Astrocyte (in vitro differentiated cells and primary cell): ENCODE results near the gene FGD5. TPM values are rescaled to one million over a fixed set of nuclear protein-coding genes. Genes with fewer than 3 reads are reported as not detected.

Experiments used
- DNase-seq: peaks from one replicate; pipeline ENCODE4 v3.0.0-alpha.2; 2010; ENCODE audit warnings: low read depth
- FAIRE-seq: peaks from 2 replicates; lab custom pipeline; 2011; peaks lifted over from hg19 to GRCh38; lab: Jason Lieb, UNC
- H2AFZ ChIP-seq: 2 replicates; pipeline ENCODE4 v1.6.0; 2012; ENCODE audit warnings: low read depth, low read length, inconsistent platforms
- H3K27ac ChIP-seq: 2 replicates; pipeline ENCODE4 v1.5.1; 2011; ENCODE audit warnings: low read depth, low read length, inconsistent platforms
- H3K27me3 ChIP-seq: 2 replicates; pipeline ENCODE4 v1.6.0; 2011; ENCODE audit warnings: low read length, inconsistent platforms; ENCODE audit not compliant: insufficient read depth
- H3K36me3 ChIP-seq: 2 replicates; pipeline ENCODE4 v1.5.1; 2011; ENCODE audit warnings: low read length, inconsistent platforms; ENCODE audit not compliant: insufficient read depth
- H3K4me1 ChIP-seq: 2 replicates; pipeline ENCODE4 v1.5.1; 2011; ENCODE audit warnings: low read length, inconsistent platforms; ENCODE audit not compliant: insufficient read depth
- H3K4me2 ChIP-seq: 2 replicates; pipeline ENCODE4 v1.6.0; 2012; ENCODE audit warnings: low read length, inconsistent platforms
- H3K4me3 ChIP-seq: 2 replicates; pipeline ENCODE4 v1.5.1; 2011; ENCODE audit warnings: low read depth, mild to moderate bottlenecking, low read length, inconsistent platforms; ENCODE audit not compliant: insufficient read depth
- H3K79me2 ChIP-seq: 2 replicates; pipeline ENCODE4 v1.6.0; 2012; ENCODE audit warnings: mild to moderate bottlenecking, low read length, inconsistent platforms; ENCODE audit not compliant: insufficient read depth
- H3K9ac ChIP-seq: 2 replicates; pipeline ENCODE4 v1.6.0; 2012; ENCODE audit warnings: mild to moderate bottlenecking, low read length, inconsistent platforms
- H3K9me3 ChIP-seq: 2 replicates; pipeline ENCODE4 v1.5.1; 2012; ENCODE audit warnings: low read depth, mild to moderate bottlenecking, low read length, inconsistent platforms; ENCODE audit not compliant: insufficient read depth
- H4K20me1 ChIP-seq: 2 replicates; pipeline ENCODE4 v1.6.0; 2012; ENCODE audit warnings: low read length, inconsistent platforms; ENCODE audit not compliant: insufficient read depth
- H3K27ac Mint-ChIP-seq: one replicate; pipeline ENCODE4 v1.8.0; 2021; ENCODE audit warnings: mild to moderate bottlenecking, mixed read lengths; ENCODE audit not compliant: unreplicated experiment
- H3K27me3 Mint-ChIP-seq: one replicate; pipeline ENCODE4 v1.8.0; 2021; ENCODE audit warnings: low read depth, mixed read lengths; ENCODE audit not compliant: unreplicated experiment
- H3K36me3 Mint-ChIP-seq: one replicate; pipeline ENCODE4 v1.8.0; 2021; ENCODE audit warnings: low read depth, mixed read lengths; ENCODE audit not compliant: unreplicated experiment
- H3K4me1 Mint-ChIP-seq: one replicate; pipeline ENCODE4 v1.8.0; 2021; ENCODE audit warnings: low read depth, mixed read lengths; ENCODE audit not compliant: unreplicated experiment
- H3K4me3 Mint-ChIP-seq: one replicate; pipeline ENCODE4 v1.8.0; 2021; ENCODE audit warnings: mild to moderate bottlenecking, moderate library complexity, mixed read lengths; ENCODE audit not compliant: unreplicated experiment
- H3K9me3 Mint-ChIP-seq: one replicate; pipeline ENCODE4 v1.8.0; 2021; ENCODE audit warnings: mild to moderate bottlenecking, mixed read lengths; ENCODE audit not compliant: unreplicated experiment
- CTCF ChIP-seq: IDR thresholded peaks from 2 replicates; pipeline ENCODE4 v1.5.1; 2011; ENCODE audit warnings: low read depth, mild to moderate bottlenecking, inconsistent platforms, low read length, moderate library complexity; ENCODE audit not compliant: insufficient read depth
- EZH2 ChIP-seq: IDR thresholded peaks from 2 replicates; pipeline ENCODE4 v1.6.1; 2012; ENCODE audit warnings: mild to moderate bottlenecking, low read length, inconsistent platforms; ENCODE audit not compliant: insufficient read depth
- total RNA-seq: library from RNA; stranded (reverse); gene quantifications from 2 replicates; pipeline ENCODE4 v1.2.1, GENCODE V29; 2021

Gene FGD5
- total RNA-seq, 1 donor from 2014 or later = 2.0 TPM

GRCh38 chr3:14866627-14867026 is 47.9 kb downstream of the FGD5 start:
- Histone ChIP-seq H3K4me1 (no peaks in the 10 kb centered on the region), H3K36me3 (no peaks in the 10 kb centered on the region), H3K4me3 (no peak overlapping the region), H3K79me2 (no peaks in the 10 kb centered on the region), H3K27me3 (no peaks in the 10 kb centered on the region), H3K9ac (no peak overlapping the region), H3K27ac (no peak overlapping the region), H2AFZ (no peak overlapping the region), H4K20me1 (no peaks in the 10 kb centered on the region), H3K4me2 (no peak overlapping the region), H3K9me3 (no peaks in the 10 kb centered on the region)
- DNase-seq = no peak
- no peak overlapping the region for H3K4me3 Mint-ChIP-seq
- H3K27ac Mint-ChIP-seq = no peak overlapping the region
- TF ChIP-seq CTCF (no peak), EZH2 (no peak)
- no peak for FAIRE-seq
- H3K27me3 Mint-ChIP-seq = peaks cover 48% of the 10 kb centered on the region
- peaks cover 4% of the 10 kb centered on the region for H3K36me3 Mint-ChIP-seq
- H3K9me3 Mint-ChIP-seq = no peaks in the 10 kb centered on the region
- peaks cover 1% of the 10 kb centered on the region for H3K4me1 Mint-ChIP-seq

- H3K79me2 ChIP-seq = no peaks in the 10 kb centered on the region
- no peak overlapping the region for H2AFZ ChIP-seq
- DNase-seq (no peak), FAIRE-seq (no peak)
- H3K4me3 ChIP-seq = no peak overlapping the region
- H4K20me1 ChIP-seq = no peaks in the 10 kb centered on the region
- no peaks in the 10 kb centered on the region for H3K27me3 ChIP-seq
- Mint-ChIP-seq H3K4me1 (peaks cover 1% of the 10 kb centered on the region), H3K36me3 (peaks cover 4% of the 10 kb centered on the region), H3K4me3 (no peak overlapping the region), H3K9me3 (no peaks in the 10 kb centered on the region), H3K27me3 (peaks cover 39% of the 10 kb centered on the region), H3K27ac (no peak overlapping the region)
- H3K9ac ChIP-seq = no peak overlapping the region
- TF ChIP-seq CTCF = no peak
- TF ChIP-seq EZH2 = no peak
- no peak overlapping the region for H3K4me2 ChIP-seq
- H3K9me3 ChIP-seq = no peaks in the 10 kb centered on the region
- no peaks in the 10 kb centered on the region for H3K4me1 ChIP-seq
- no peaks in the 10 kb centered on the region for H3K36me3 ChIP-seq
- H3K27ac ChIP-seq = no peak overlapping the region
These were observed 49.3 kb downstream of the FGD5 start for GRCh38 chr3:14867936-14868570.

- no peaks in the 10 kb centered on the region for H3K79me2 ChIP-seq
- Mint-ChIP-seq H3K27me3 (peaks cover 28% of the 10 kb centered on the region), H3K9me3 (peaks cover 2% of the 10 kb centered on the region), H3K36me3 (peaks cover 4% of the 10 kb centered on the region), H3K4me3 (no peak overlapping the region), H3K4me1 (peaks cover 1% of the 10 kb centered on the region), H3K27ac (no peak overlapping the region)
- FAIRE-seq (no peak), DNase-seq (no peak)
- no peak overlapping the region for H3K9ac ChIP-seq
- H3K4me3 ChIP-seq = no peak overlapping the region
- no peak overlapping the region for H3K4me2 ChIP-seq
- no peak for TF ChIP-seq EZH2
- no peak for TF ChIP-seq CTCF
- no peak overlapping the region for H2AFZ ChIP-seq
- H3K36me3 ChIP-seq = no peaks in the 10 kb centered on the region
- H3K9me3 ChIP-seq = no peaks in the 10 kb centered on the region
- H3K4me1 ChIP-seq = no peaks in the 10 kb centered on the region
- H3K27ac ChIP-seq = no peak overlapping the region
- H4K20me1 ChIP-seq = no peaks in the 10 kb centered on the region
- H3K27me3 ChIP-seq = no peaks in the 10 kb centered on the region
These were observed 51.4 kb downstream of the FGD5 start for GRCh38 chr3:14869917-14870782.
